ENCODE data around the gene TMEFF2. TPM values are rescaled to one million over a fixed set of nuclear protein-coding genes. Genes with fewer than 3 reads are reported as not detected.

TMEFF2 gene
- not detected in 2 replicates for total RNA-seq

DNA sequence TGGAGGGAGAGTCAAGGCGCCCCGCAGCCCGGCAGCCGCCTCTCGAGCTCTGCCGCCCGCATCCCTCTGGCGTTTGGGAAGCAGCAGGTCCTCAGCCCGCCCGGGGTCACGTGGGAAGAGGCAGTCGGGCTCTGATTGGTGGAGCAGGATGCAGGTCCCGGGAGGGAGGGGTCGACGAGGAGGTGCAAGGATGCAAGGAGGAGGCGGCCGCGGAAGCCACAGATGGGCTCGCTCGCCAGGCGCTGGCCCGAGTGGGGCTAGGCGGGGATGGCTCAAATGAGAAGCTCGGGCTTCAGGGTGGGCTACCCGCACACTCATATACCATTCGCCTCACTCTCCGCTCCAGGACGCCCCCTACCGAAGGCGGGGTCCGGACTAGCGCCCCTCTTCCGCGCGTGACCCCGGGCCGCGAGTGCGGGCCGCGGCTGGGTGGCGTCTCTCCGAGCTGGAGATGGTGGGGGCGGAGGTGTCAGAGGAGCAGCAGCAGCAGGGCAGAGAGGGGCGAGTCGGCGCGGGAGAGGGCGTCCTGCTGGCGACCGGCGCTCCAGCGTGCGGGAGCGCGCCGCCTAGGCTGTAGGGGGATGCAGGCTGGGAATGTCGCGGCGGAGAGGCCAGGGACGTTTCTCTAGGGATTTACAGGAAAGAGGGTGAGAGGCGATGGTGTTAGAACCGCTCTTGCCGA, at the start of gene TMEFF2:
Gene TMEFF2, minus strand, starts transcription at position 68 of the 682 bp plus-strand sequence. CDS start 409 bp downstream, outside the sequence.
- intact Hi-C loops (cut with micrococcal nuclease) = no loop called here

DNA sequence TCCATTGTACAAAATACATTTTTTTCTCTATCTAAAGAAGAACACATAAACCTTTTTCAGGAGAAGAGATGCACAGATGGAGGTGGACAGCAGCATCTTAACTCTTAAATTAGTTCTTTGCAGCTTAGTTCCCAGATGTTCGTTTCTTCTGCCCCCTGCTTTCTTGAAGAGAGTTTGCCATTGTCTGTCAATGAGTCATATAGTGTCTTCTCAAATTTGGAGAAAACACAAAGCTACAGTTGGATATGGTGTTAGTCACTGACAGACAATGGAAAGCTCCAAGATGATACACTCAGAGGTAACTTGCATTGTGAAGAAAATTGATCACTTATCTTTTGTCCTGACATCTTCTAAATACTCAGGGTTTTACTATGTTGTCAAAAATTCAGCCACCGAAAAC, 48.8 kb upstream of the TMEFF2 start:
- intact Hi-C loops (cut with micrococcal nuclease) = no loop called here

DNA sequence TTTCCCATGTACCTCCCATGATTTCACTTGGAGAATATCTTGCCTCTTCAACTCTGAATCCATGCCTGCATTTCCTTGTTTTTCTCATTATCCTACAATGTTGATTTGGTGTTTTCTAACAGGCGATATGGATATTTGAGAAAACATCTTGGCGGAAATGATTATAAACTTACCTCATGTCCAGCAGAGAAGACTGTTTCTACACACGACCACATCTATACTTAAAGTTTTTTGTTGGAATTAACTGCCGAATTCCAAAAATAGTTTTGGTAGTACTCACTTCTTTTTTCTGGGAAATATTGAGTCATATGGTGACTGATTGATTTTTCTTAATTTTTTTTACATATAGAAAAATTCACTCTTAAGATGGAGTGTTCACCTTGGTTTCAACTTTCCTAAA, 41.4 kb upstream of the TMEFF2 start:
- intact Hi-C loops (cut with micrococcal nuclease) = no loop called here

DNA sequence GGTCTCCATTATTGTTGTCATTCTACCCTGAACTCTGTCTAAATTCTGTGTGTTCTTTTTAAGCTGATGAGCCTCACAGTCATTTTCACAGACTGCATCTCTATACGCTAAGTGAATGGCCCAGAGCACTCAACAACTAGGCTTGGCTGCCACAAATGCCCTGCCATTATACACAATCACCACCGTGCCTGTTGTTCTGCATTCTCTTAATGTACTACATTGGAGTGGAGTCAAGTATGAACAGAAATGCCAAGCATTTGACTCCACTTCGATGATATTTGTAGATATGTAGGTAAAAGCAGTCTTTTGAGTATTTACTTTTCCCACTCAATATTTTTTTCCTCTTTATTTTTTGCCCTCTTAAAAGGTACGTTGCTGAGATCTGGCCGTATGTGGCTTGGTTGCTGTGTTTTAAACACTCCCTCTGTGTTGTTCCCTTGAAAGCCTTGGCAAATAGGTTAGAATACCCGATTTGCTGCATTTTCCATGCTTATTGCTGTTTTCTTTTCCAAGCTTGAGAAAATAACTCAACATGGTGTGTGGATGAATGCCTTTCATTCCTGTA, 36.2 kb upstream of the TMEFF2 start:
- intact Hi-C loops (cut with micrococcal nuclease) = no loop called here

DNA sequence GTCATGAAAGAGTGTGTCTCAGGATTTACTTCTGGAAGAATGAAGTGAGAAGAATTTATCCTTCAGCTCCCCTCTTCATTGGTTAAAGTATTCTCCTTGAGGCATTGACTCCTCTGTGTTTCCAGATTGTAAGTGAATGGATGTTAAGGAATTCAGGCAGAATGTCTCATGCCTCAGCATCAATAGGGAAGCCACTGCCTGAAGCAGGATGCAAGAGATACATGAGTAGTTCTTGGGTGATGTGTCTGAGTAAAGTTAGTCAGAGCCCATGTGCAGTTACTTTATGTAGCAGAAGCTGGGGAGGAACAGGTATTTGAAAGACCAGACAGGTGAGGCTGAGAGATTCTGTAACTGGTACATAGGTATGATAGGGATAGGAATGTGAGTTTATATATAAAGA, 34.0 kb upstream of the TMEFF2 start:
- intact Hi-C loops (cut with micrococcal nuclease) = no loop called here

GRCh38 chr2:192218970-192219369, 24.2 kb upstream of the TMEFF2 start:
- intact Hi-C loops (cut with micrococcal nuclease) = no loop called here

DNA sequence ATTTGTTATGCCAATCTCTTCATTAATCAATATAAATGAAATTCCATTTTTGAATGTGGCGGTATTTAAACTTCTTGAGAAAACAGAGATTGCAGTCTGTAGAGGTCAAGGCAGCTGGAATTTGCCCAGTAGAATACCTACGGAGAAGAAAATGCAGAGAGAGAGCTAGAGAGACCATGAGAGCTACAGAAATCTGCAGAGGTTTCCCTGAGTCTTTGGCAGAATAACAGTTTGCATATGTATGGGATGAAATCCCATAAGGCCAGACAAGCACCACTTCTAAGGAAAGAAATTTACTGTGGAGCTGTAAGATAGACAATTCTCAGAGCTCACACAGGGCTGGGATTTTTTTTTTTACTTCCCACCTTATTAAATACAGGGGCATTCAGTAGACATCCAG, 23.6 kb upstream of the TMEFF2 start:
- intact Hi-C loops (cut with micrococcal nuclease) = no loop called here

- intact Hi-C loops (cut with micrococcal nuclease) = no loop called here
Measured at GRCh38 chr2:192216336-192216735, 21.6 kb upstream of the TMEFF2 start.

GRCh38 chr2:192215096-192215877, 20.6 kb upstream of the TMEFF2 start:
- intact Hi-C loops (cut with micrococcal nuclease) = no loop called here

GRCh38 chr2:192208848-192209247, 14.1 kb upstream of the TMEFF2 start:
- intact Hi-C loops (cut with micrococcal nuclease) = no loop called here

DNA sequence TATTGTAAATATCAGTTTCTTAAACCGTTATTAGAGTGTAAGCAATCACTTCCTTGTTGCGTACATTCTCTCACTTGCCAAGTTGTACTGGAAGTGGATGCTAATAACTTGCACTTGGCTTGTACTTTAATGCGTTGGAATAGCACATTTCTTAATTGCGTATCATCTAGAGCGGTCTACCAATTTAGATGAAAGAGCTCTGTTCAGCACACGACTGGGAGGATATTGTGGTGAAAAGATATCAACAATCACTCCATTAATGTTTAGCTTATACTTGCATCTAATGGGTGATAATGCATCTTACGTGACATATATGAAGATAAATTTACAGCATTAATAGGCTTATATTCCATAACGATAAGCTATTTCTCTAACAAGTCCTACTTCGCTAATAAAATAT, 11.7 kb upstream of the TMEFF2 start:
- intact Hi-C loops (cut with micrococcal nuclease) = no loop called here

DNA sequence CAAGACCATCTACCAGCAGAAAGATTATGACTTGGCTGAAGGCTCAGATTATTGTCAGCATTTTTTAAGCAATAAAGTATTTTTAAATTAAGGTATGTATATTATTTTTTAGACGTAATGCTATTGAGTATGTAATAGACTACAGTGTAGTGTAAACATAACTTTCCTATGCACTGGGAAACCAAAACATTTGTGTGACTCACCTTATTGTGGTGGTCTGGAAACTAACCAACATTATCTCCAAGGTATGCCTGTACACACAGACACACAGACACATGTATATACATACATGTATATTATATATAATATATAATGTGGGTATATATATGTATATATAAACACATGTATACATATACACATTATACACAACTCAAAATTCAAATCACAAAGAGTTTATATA, 9.1 kb upstream of the TMEFF2 start:
- intact Hi-C loops (cut with micrococcal nuclease) = no loop called here

GRCh38 chr2:192202373-192202772, 7.6 kb upstream of the TMEFF2 start:
- intact Hi-C loops (cut with micrococcal nuclease) = no loop called here

DNA sequence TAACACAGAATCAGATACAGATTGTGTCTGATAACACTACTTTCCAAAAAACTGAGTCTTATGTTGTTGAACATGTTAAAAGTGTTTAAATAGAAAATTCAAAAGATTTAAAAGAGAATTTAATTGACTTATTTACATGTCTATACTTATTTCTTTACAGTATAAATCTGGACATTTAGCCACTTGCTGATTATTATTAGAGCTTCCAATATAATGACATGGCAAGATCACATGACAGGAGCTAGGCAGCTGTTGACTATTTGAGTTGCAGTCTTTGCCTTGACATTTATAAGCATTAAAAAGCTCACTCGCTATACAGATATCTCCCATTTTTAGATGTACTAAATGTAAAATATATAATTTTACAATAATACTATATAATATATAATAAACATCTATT, 6.4 kb upstream of the TMEFF2 start:
- intact Hi-C loops (cut with micrococcal nuclease) = no loop called here

GRCh38 chr2:192197357-192197756, 2.6 kb upstream of the TMEFF2 start:
- intact Hi-C loops (cut with micrococcal nuclease) = no loop called here

- intact Hi-C loops (cut with micrococcal nuclease) = no loop called here
Measured at GRCh38 chr2:192196421-192197194, 1.9 kb upstream of the TMEFF2 start.

DNA sequence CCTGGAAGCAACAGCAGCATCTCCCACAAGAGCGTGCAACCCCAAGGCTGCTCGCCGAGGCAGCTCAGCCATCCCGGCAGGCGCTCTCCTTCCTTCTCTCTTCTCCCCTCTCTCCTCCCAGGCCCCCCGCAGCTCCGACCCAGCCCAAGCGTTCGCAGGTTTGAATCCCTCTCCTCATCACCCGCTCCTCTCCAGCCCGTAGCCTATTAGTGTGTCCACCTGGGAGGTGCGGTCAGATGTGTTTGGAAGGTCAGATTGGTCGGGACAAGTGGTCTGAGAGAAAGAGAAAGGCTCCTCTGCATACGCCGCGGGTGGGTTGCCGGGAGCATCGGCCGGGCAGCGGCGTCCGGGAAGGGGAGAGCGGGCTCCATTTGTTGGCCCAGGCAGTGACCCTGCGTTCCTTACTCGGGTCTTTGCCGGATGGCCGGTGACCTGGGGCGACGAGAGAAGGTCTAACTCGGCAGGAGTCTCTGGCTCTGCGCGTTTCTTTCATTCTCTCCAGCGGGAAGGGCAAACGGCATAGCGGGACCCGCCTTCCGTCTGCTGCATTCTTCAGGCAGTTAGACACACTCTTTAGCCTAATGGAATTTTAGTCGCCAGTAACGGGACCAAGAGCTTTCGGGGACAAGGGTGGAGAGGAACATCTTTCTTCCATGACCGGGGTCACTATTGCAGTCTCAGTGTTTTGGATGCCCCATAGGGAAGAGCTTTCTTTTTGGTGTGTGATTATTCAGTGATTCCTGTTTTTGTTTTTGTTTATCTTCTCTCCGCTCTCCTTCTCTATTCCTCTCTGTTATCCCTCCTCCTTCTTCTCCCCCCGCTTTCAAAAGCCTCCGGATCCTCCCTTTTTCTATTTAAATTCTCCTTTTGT, 1.1 kb upstream of the TMEFF2 start:
- intact Hi-C loops (cut with micrococcal nuclease) = no loop called here

- intact Hi-C loops (cut with micrococcal nuclease) = no loop called here
Measured at GRCh38 chr2:192194265-192194865, 368 bp downstream of the TMEFF2 start.

DNA sequence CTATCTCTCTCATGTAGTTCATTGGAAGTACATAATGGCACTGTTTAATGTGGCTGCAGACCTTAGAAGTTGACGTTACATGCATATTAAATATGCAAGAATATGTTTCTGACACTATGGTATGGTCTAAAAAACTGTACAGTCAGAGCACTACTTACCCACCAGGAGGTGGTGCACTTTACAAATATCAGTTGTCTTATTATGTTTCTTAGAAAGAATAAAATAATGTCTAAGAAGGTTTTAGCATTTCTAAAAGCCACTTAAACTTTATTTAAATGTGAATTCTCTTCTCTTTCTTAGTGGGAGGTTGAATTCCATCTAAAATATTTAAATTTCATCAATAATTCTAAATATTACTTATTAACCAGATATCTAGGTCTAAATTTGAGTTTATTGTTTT, 4.3 kb downstream of the TMEFF2 start:
- intact Hi-C loops (cut with micrococcal nuclease) = no loop called here

DNA sequence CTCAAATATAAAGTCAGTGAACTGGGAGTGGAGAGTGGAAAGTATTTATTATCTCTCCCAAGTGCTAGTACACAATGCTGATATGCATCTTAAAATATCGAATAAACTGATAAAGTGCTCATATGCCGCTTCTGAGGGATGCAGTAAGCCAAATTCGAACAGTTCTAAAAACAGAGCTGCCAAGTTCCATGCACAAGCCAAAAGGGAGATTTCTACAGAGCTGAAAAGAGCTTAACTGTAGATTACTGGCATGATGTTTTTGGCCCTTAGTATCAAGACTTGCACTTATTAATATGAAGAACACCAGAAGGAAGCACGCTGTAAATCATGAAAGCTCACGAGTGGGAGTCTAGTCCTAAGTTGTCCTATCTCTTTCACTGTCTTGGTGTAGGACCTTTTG, 7.9 kb downstream of the TMEFF2 start:
- intact Hi-C loops (cut with micrococcal nuclease) = no loop called here

Data from T-helper 2 cell treated with Interferon-gamma antibody and Interleukin-4, amounts not matched to agents 100 ng/mL and 5 ng/mL, for 36 hours (primary cell).